H1 (cell line): ENCODE data around the gene PRB2. TPM values are rescaled to one million over a fixed set of nuclear protein-coding genes. Genes with fewer than 3 reads are reported as not detected.

Experiments used
- CTCF ChIA-PET: fragments of 300-600 bp; sonication (Branson Sonifier 250); formaldehyde crosslinking; loops from one replicate; lab custom pipeline; 2021; ENCODE audit not compliant: partially characterized antibody; lab: Charles Lee
- POLR2A ChIA-PET: fragments of 300-600 bp; sonication (Branson Sonifier 250); formaldehyde crosslinking; loops from one replicate; lab custom pipeline; 2021; ENCODE audit warnings: inconsistent platforms; ENCODE audit not compliant: partially characterized antibody; lab: Charles Lee
- DNase-seq, 2 experiments: peaks; one replicate each; pipeline versions ENCODE4 v3.0.0 to v3.0.0-alpha.2; 2010 to 2022; ENCODE audit warnings: low spot score in 2 of 2, low read depth in 1 of 2, mixed read lengths in 1 of 2
- FAIRE-seq: peaks from 2 replicates; lab custom pipeline; 2011; peaks lifted over from hg19 to GRCh38; lab: Jason Lieb, UNC
- H2AFZ ChIP-seq: 2 replicates; pipeline ENCODE4 v1.8.1; 2012; ENCODE audit warnings: low read length, inconsistent platforms
- H2AK5ac ChIP-seq: 2 replicates; pipeline ENCODE4 v1.6.1; 2013; ENCODE audit warnings: low read depth, low read length
- H2BK120ac ChIP-seq: replicated peaks from 2 replicates; pipeline ENCODE3; 2013; ENCODE audit warnings: low read depth, low read length, inconsistent platforms
- H2BK12ac ChIP-seq: 2 replicates; pipeline ENCODE4 v1.6.1; 2013; ENCODE audit warnings: low read depth, low read length
- H2BK15ac ChIP-seq: 2 replicates; pipeline ENCODE4 v1.6.1; 2013; ENCODE audit warnings: low read length
- H2BK20ac ChIP-seq: 2 replicates; pipeline ENCODE4 v1.6.1; 2013; ENCODE audit warnings: low read length
- H2BK5ac ChIP-seq: 2 replicates; pipeline ENCODE4 v1.6.1; 2013; ENCODE audit warnings: low read depth, low read length
- H3K14ac ChIP-seq: 2 replicates; pipeline ENCODE4 v1.6.1; 2013; ENCODE audit warnings: inconsistent platforms; ENCODE audit not compliant: insufficient read length
- H3K18ac ChIP-seq: 2 replicates; pipeline ENCODE4 v1.6.1; 2013; ENCODE audit warnings: low read length; ENCODE audit errors: extremely low read depth
- H3K23ac ChIP-seq: 2 replicates; pipeline ENCODE4 v1.6.1; 2013; ENCODE audit warnings: inconsistent platforms; ENCODE audit not compliant: insufficient read length
- H3K23me2 ChIP-seq: 2 replicates; pipeline ENCODE4 v1.6.1; 2013; ENCODE audit warnings: low read depth, low read length
- H3K27ac ChIP-seq: 2 replicates; pipeline ENCODE4 v1.6.1; 2011; ENCODE audit warnings: low read depth, low read length, inconsistent platforms
- H3K27me3 ChIP-seq, 4 experiments: replicated peaks in 1 of 4; 1 replicate in 1 of 4; 2 replicates in 3 of 4; pipeline versions ENCODE4 v1.6.1 to v1.8.1; 2011 to 2013; ENCODE audit warnings: low read length in 3 of 4, mild to moderate bottlenecking in 3 of 4, inconsistent platforms in 2 of 4, mixed read lengths in 2 of 4, moderate library complexity in 1 of 4; ENCODE audit not compliant: control insufficient read depth in 3 of 4, insufficient read depth in 3 of 4; ENCODE audit errors: extremely low read depth in 1 of 4
- H3K36me3 ChIP-seq, 4 experiments: 2 replicates each; pipeline versions ENCODE4 v1.6.1 to v1.8.1; 2011 to 2013; ENCODE audit warnings: mild to moderate bottlenecking in 4 of 4, low read length in 3 of 4, moderate library complexity in 2 of 4, control low read depth in 1 of 4, inconsistent platforms in 1 of 4; ENCODE audit not compliant: insufficient read depth in 4 of 4, control insufficient read depth in 2 of 4
- H3K4ac ChIP-seq: replicated peaks from 2 replicates; pipeline ENCODE3; 2013; ENCODE audit warnings: low read length, low read depth, mixed read lengths, inconsistent platforms; ENCODE audit not compliant: insufficient read length
- H3K4me1 ChIP-seq, 4 experiments: replicated peaks in 1 of 4; 1 replicate in 1 of 4; 2 replicates in 3 of 4; pipeline versions ENCODE4 v1.6.1 to v1.8.1; 2011 to 2013; ENCODE audit warnings: low read length in 3 of 4, inconsistent platforms in 2 of 4, mixed read lengths in 1 of 4; ENCODE audit not compliant: insufficient read depth in 4 of 4, control insufficient read depth in 3 of 4
- H3K4me2 ChIP-seq, 2 experiments: 2 replicates each; pipeline versions ENCODE4 v1.6.1 to v1.8.1; 2011 to 2013; ENCODE audit warnings: low read depth in 2 of 2, low read length in 2 of 2, control low read depth in 1 of 2, inconsistent platforms in 1 of 2, mild to moderate bottlenecking in 1 of 2; ENCODE audit not compliant: insufficient read depth in 1 of 2
- H3K4me3 ChIP-seq, 4 experiments: fragments of 200-600, 300-600 bp in 1 of 4; sonication (generic), shearing (Covaris generic), sonication (Bioruptor Twin) in 1 of 4; 2 replicates each; pipeline versions ENCODE4 v1.5.1 to v1.8.1; 2011 to 2016; ENCODE audit warnings: low read length in 4 of 4, low read depth in 3 of 4, control low read depth in 2 of 4, inconsistent platforms in 2 of 4, mild to moderate bottlenecking in 2 of 4, mixed read lengths in 1 of 4, moderate library complexity in 1 of 4; ENCODE audit not compliant: insufficient read depth in 2 of 4; ENCODE audit errors: extremely low read depth in 1 of 4
- H3K56ac ChIP-seq: replicated peaks from 2 replicates; pipeline ENCODE3; 2013; ENCODE audit warnings: low read depth, mild to moderate bottlenecking, mixed read lengths, low read length, inconsistent platforms; ENCODE audit not compliant: insufficient read length
- H3K79me1 ChIP-seq: 2 replicates; pipeline ENCODE4 v1.6.1; 2013; ENCODE audit warnings: low read depth, low read length, control low read depth
- H3K79me2 ChIP-seq, 2 experiments: 2 replicates each; pipeline versions ENCODE4 v1.6.1 to v1.8.1; 2012 to 2013; ENCODE audit warnings: low read length in 2 of 2, mild to moderate bottlenecking in 2 of 2, inconsistent platforms in 1 of 2; ENCODE audit not compliant: insufficient read depth in 2 of 2, control insufficient read depth in 1 of 2
- H3K9ac ChIP-seq, 4 experiments: replicated peaks in 1 of 4; 1 replicate in 1 of 4; 2 replicates in 3 of 4; pipeline versions ENCODE4 v1.6.1 to v1.8.1; 2011 to 2013; ENCODE audit warnings: low read depth in 3 of 4, low read length in 3 of 4, control low read depth in 2 of 4, mild to moderate bottlenecking in 2 of 4, moderate library complexity in 2 of 4, inconsistent platforms in 1 of 4; ENCODE audit errors: extremely low read depth in 1 of 4
- H3K9me3 ChIP-seq, 2 experiments: 2 replicates each; pipeline versions ENCODE4 v1.6.1 to v1.8.1; 2012 to 2013; ENCODE audit warnings: mild to moderate bottlenecking in 2 of 2, moderate library complexity in 2 of 2, control low read depth in 1 of 2, inconsistent platforms in 1 of 2, low read depth in 1 of 2, low read length in 1 of 2, mixed read lengths in 1 of 2; ENCODE audit not compliant: insufficient read depth in 2 of 2
- H4K20me1 ChIP-seq, 2 experiments: replicated peaks in 1 of 2; 2 replicates each; pipeline versions ENCODE3 to v1.8.1; 2011 to 2013; ENCODE audit warnings: inconsistent platforms in 2 of 2, low read length in 2 of 2, mild to moderate bottlenecking in 1 of 2; ENCODE audit not compliant: insufficient read depth in 2 of 2, control insufficient read depth in 1 of 2
- H4K5ac ChIP-seq: 2 replicates; pipeline ENCODE4 v1.6.1; 2013; ENCODE audit warnings: low read length, low read depth, mixed read lengths, inconsistent platforms; ENCODE audit not compliant: insufficient read length
- H4K8ac ChIP-seq: 2 replicates; pipeline ENCODE4 v1.8.0; 2013; ENCODE audit warnings: mild to moderate bottlenecking, moderate library complexity, low read length, inconsistent platforms; ENCODE audit not compliant: insufficient read depth; ENCODE audit errors: extremely low read depth
- H4K91ac ChIP-seq: replicated peaks from 2 replicates; pipeline ENCODE3; 2013; ENCODE audit warnings: low read length, mixed read lengths, inconsistent platforms; ENCODE audit not compliant: insufficient read length
- EZH2 ChIP-seq: fragments of 200-600 bp; sonication (generic); IDR thresholded peaks from 2 replicates; pipeline ENCODE4 v1.7.1; 2012; ENCODE audit warnings: low read depth, mild to moderate bottlenecking, moderate library complexity, low read length, inconsistent platforms; ENCODE audit not compliant: severe bottlenecking
- GTF2F1 ChIP-seq: IDR thresholded peaks from 2 replicates; pipeline ENCODE4 v1.6.1; 2012; ENCODE audit warnings: low read depth, low read length, improper control_type of control experiment, borderline replicate concordance
- JUND ChIP-seq: IDR thresholded peaks from 2 replicates; pipeline ENCODE4 v1.6.1; 2011; ENCODE audit warnings: mild to moderate bottlenecking, improper control_type of control experiment, low read length
- KDM4A ChIP-seq: IDR thresholded peaks from one replicate; pipeline ENCODE4 v1.7.1; 2012; ENCODE audit warnings: low read depth, mild to moderate bottlenecking, moderate library complexity, low read length, inconsistent platforms; ENCODE audit not compliant: severe bottlenecking
- RNF2 ChIP-seq: fragments of 200-900, 300-1000 bp; sonication (generic); IDR thresholded peaks from 2 replicates; pipeline ENCODE4 v1.7.1; 2016; ENCODE audit warnings: borderline replicate concordance, low read depth, mild to moderate bottlenecking, antibody characterized with exemption, low read length; ENCODE audit not compliant: poor library complexity, severe bottlenecking; ENCODE audit errors: missing control alignments
- SRF ChIP-seq: IDR thresholded peaks from 2 replicates; pipeline ENCODE4 v1.6.1; 2011; ENCODE audit warnings: mild to moderate bottlenecking, low read depth, low read length, moderate library complexity
- polyA plus RNA-seq, 7 experiments: library from polyadenylated mRNA; depleted of rRNA in 3 of 7; stranded (reverse) in 5 of 7; unstranded in 2 of 7; fragments of >200 nt in 5 of 7; fragments of 200-250 nt in 2 of 7; gene quantifications; 1 replicate in 5 of 7; 2 replicates in 1 of 7; 4 replicates in 1 of 7; pipeline versions ENCODE4 v1.2.1 to v1.2.3, GENCODE V29; 2011 to 2013; ENCODE audit warnings: missing spikeins in 2 of 7, mixed read lengths in 2 of 7
- total RNA-seq: library from RNA; stranded (reverse); fragmentation: NEBNext Ultra II Directional; extraction: Animal tissue kit (Norgen Biotek cat#: 25700); gene quantifications from 2 replicates; pipeline ENCODE4 v1.2.1, GENCODE V29; 2021
- TF ChIP-seq, protein P1 (sequence below): IDR thresholded peaks from 2 replicates; pipeline ENCODE4 v1.6.1; 2012; ENCODE audit warnings: inconsistent platforms

The PRB2 gene
- total and polyA plus RNA-seq, 2 of the 8 experiments (the other 6 are each of a cell fraction or from before 2014, with no cell fraction given): not detected

DNA sequence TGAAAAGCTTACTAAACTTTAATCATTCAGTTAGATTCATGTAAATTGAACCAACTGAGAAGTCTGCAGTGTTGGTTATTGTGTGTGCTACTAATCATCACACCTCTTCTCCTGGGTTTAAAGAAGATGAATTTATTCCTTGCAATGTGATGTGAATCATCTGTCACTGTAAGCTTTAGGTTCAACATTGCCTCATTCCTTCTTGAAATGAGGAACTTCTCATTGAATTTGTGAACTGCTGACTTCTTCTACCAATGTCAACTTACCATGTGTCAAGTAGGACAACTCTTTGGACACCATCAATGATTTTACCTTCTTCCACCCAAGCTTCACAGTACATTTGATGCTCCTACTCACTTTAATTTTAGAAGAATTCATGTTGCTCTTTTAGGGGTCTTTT is 17.4 kb upstream of the PRB2 start:
- Histone ChIP-seq H3K36me3 (no peaks in the 10 kb centered on the region), H3K18ac (no peak overlapping the region), H2BK15ac (no peak overlapping the region), H3K56ac (no peak overlapping the region), H4K20me1 (no peaks in the 10 kb centered on the region), H4K5ac (no peak overlapping the region), H2BK12ac (no peak overlapping the region), H2BK5ac (no peak overlapping the region), H3K23me2 (no peaks in the 10 kb centered on the region), H2BK20ac (no peak overlapping the region), H3K4me1 (no peaks in the 10 kb centered on the region), H4K8ac (no peak overlapping the region), H3K9me3 (peaks cover 6 to 13% of the 10 kb centered on the region in 2 experiments), H2AFZ (no peak overlapping the region), H4K91ac (no peak overlapping the region), H3K23ac (no peak overlapping the region), H3K4me2 (no peak overlapping the region), H2BK120ac (no peak overlapping the region), H3K79me1 (no peaks in the 10 kb centered on the region), H3K27ac (no peak overlapping the region), H3K79me2 (no peaks in the 10 kb centered on the region), H3K4me3 (no peak overlapping the region), H3K4ac (no peak overlapping the region), H3K9ac (no peak overlapping the region), H3K14ac (no peak overlapping the region), H2AK5ac (no peak overlapping the region), H3K27me3 (no peaks in the 10 kb centered on the region)
- ChIA-PET POLR2A (no interaction called here), CTCF (interaction anchor here (0.6 to 1.7 kb wide), 3 partner anchors 74 to 217 kb away, joined by 3 read pairs; no protein-coding TSS in a partner anchor)
- FAIRE-seq (no peak), DNase-seq (no peak)
- TF ChIP-seq SRF: no peak
- TF ChIP-seq KDM4A: no peak
- no peak for TF ChIP-seq JUND
- TF ChIP-seq, protein P1, sequence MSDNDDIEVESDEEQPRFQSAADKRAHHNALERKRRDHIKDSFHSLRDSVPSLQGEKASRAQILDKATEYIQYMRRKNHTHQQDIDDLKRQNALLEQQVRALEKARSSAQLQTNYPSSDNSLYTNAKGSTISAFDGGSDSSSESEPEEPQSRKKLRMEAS: no peak
- TF ChIP-seq EZH2: no peak
- no peak for TF ChIP-seq GTF2F1
- no peak for TF ChIP-seq RNF2
